Measurements from ENCODE around the gene PXK.
"Not testable (repeated sequence)": the region's sequence is repeated elsewhere in the genome, so short reads cannot be mapped to it uniquely, and the experiment has no call there.

Gene PXK

GRCh38 chr3:58323529-58324390 lies 8.9 kb upstream of the PXK start:
- DNase-seq (ENCODE audit: low read depth): no peak

GRCh38 chr3:58324391-58325390 lies 8.0 kb upstream of the PXK start:
- DNase-seq (ENCODE audit: low read depth): no peak

- no peak for DNase-seq (ENCODE audit: low read depth)
These were observed 7.1 kb upstream of the PXK start for GRCh38 chr3:58325525-58325992.

- no peak for DNase-seq (ENCODE audit: low read depth)
These were observed 6.3 kb upstream of the PXK start for GRCh38 chr3:58326267-58326900.

GRCh38 chr3:58329150-58329921 lies 3.4 kb upstream of the PXK start:
- no peak for DNase-seq (ENCODE audit: low read depth)

GRCh38 chr3:58329922-58330413 lies 2.7 kb upstream of the PXK start:
- no peak for DNase-seq (ENCODE audit: low read depth)

GRCh38 chr3:58331593-58332152 lies 1.0 kb upstream of the PXK start:
- DNase-seq (ENCODE audit: low read depth): no peak

GRCh38 chr3:58333206-58334012 lies 717 bp downstream of the PXK start:
- no peak for DNase-seq (ENCODE audit: low read depth)

- no peak for DNase-seq (ENCODE audit: low read depth)
These were observed 1.3 kb downstream of the PXK start for GRCh38 chr3:58334013-58334321.

- no peak for DNase-seq (ENCODE audit: low read depth)
These were observed 1.8 kb downstream of the PXK start for GRCh38 chr3:58334506-58334884.

GRCh38 chr3:58335652-58335947 lies 2.9 kb downstream of the PXK start:
- DNase-seq (ENCODE audit: low read depth): no peak

GRCh38 chr3:58336135-58336882 lies 3.6 kb downstream of the PXK start:
- DNase-seq (ENCODE audit: low read depth): no peak

GRCh38 chr3:58337190-58337589 lies 4.5 kb downstream of the PXK start:
- DNase-seq (ENCODE audit: low read depth): no peak

- not testable (repeated sequence) for DNase-seq (ENCODE audit: low read depth)
These were observed 6.5 kb downstream of the PXK start for GRCh38 chr3:58339146-58339545.

- DNase-seq (ENCODE audit: low read depth): no peak
These were observed 8.0 kb downstream of the PXK start for GRCh38 chr3:58340594-58341244.

- DNase-seq (ENCODE audit: low read depth): no peak
These were observed 8.7 kb downstream of the PXK start for GRCh38 chr3:58341376-58341775.

- DNase-seq (ENCODE audit: low read depth): no peak
These were observed 10.0 kb downstream of the PXK start for GRCh38 chr3:58342676-58343075.

- no peak for DNase-seq (ENCODE audit: low read depth)
These were observed 12.8 kb downstream of the PXK start for GRCh38 chr3:58345457-58345856.

- no peak for DNase-seq (ENCODE audit: low read depth)
These were observed 13.7 kb downstream of the PXK start for GRCh38 chr3:58346368-58346767.
